SK-N-SH (cell line): ENCODE data around the gene NSF. TPM values are rescaled to one million over a fixed set of nuclear protein-coding genes. Genes with fewer than 3 reads are reported as not detected.
A peak's percentile ranks its signal among the peaks of the same experiment; 100 is the strongest.
"Not testable (repeated sequence)": the region's sequence is repeated elsewhere in the genome, so short reads cannot be mapped to it uniquely, and the experiment has no call there.

Experiments
- CTCF ChIA-PET: fragments of 300-600, 350-600 bp; formaldehyde crosslinking; extraction: SDS; loops from one replicate; lab custom pipeline; 2021; lab: Yijun Ruan, JAX
- POLR2A ChIA-PET: fragments of 350-600 bp; sonication (Branson Sonifier 250); formaldehyde crosslinking; extraction: SDS; loops from one replicate; lab custom pipeline; 2020; ENCODE audit warnings: antibody characterized with exemption, inconsistent platforms; lab: Yijun Ruan, JAX
- DNase-seq: peaks from one replicate; pipeline ENCODE4 v3.0.0; 2012
- H2AFZ ChIP-seq: fragments of 200-600 bp; sonication (generic); 2 replicates; pipeline ENCODE4 v1.8.1; 2016; ENCODE audit warnings: antibody characterized with exemption, mild to moderate bottlenecking, low read depth
- H3F3A ChIP-seq: fragments of 200-600 bp; sonication (generic); replicated peaks from 2 replicates; pipeline ENCODE3; 2016; ENCODE audit warnings: antibody characterized with exemption, mild to moderate bottlenecking; ENCODE audit not compliant: insufficient read depth
- H3K27ac ChIP-seq, 2 experiments: fragments of 200-500 bp in 1 of 2; fragments of 200-600 bp in 1 of 2; sonication (Bioruptor generic) in 1 of 2; sonication (generic), shearing (Covaris generic) in 1 of 2; 2 replicates each; pipeline versions ENCODE4 v1.5.1 to v1.6.1; 2014 to 2016; ENCODE audit warnings: low read depth in 2 of 2, inconsistent platforms in 1 of 2, low read length in 1 of 2, mild to moderate bottlenecking in 1 of 2, mixed read lengths in 1 of 2
- H3K27me3 ChIP-seq: fragments of 200-600 bp; sonication (generic), shearing (Covaris generic); 2 replicates; pipeline ENCODE4 v1.6.1; 2016; ENCODE audit warnings: mixed run types; ENCODE audit not compliant: insufficient read depth
- H3K36me3 ChIP-seq, 2 experiments: fragments of 200-500 bp in 1 of 2; fragments of 200-600 bp in 1 of 2; sonication (Bioruptor generic) in 1 of 2; sonication (generic) in 1 of 2; replicated peaks in 1 of 2; 2 replicates each; pipeline versions ENCODE3 to v1.5.1; 2014 to 2016; ENCODE audit warnings: low read length in 1 of 2, mild to moderate bottlenecking in 1 of 2; ENCODE audit not compliant: insufficient read depth in 2 of 2, control insufficient read depth in 1 of 2
- H3K4me1 ChIP-seq, 2 experiments: fragments of 200-500 bp in 1 of 2; fragments of 200-600 bp in 1 of 2; sonication (Bioruptor generic) in 1 of 2; sonication (generic), shearing (Covaris generic) in 1 of 2; 2 replicates each; pipeline versions ENCODE4 v1.5.1 to v1.6.1; 2014 to 2016; ENCODE audit warnings: low read depth in 1 of 2, low read length in 1 of 2, mixed run types in 1 of 2; ENCODE audit not compliant: insufficient read depth in 2 of 2, control insufficient read depth in 1 of 2
- H3K4me2 ChIP-seq: fragments of 200-600 bp; sonication (generic), shearing (Covaris generic); 2 replicates; pipeline ENCODE4 v1.6.1; 2017; ENCODE audit warnings: mixed run types
- H3K4me3 ChIP-seq, 2 experiments: fragments of 200-500 bp in 1 of 2; fragments of 200-600 bp in 1 of 2; sonication (Bioruptor generic) in 1 of 2; sonication (generic), shearing (Covaris generic) in 1 of 2; 2 replicates each; pipeline versions ENCODE4 v1.5.1 to v1.8.1; 2014 to 2016; ENCODE audit warnings: low read depth in 2 of 2, inconsistent platforms in 1 of 2, low read length in 1 of 2, mild to moderate bottlenecking in 1 of 2, mixed read lengths in 1 of 2, moderate library complexity in 1 of 2
- H3K79me2 ChIP-seq: fragments of 200-600 bp; sonication (generic); 2 replicates; pipeline ENCODE4 v1.8.1; 2017; ENCODE audit warnings: mild to moderate bottlenecking; ENCODE audit not compliant: insufficient read depth
- H3K9ac ChIP-seq: fragments of 200-600 bp; sonication (generic); 2 replicates; pipeline ENCODE4 v1.6.1; 2017; ENCODE audit warnings: mixed run types
- H3K9me2 ChIP-seq: fragments of 200-600 bp; sonication (generic); 2 replicates; pipeline ENCODE4 v1.6.1; 2017; ENCODE audit warnings: mixed run types
- H3K9me3 ChIP-seq: fragments of 200-600 bp; sonication (generic); 2 replicates; pipeline ENCODE4 v1.6.1; 2017; ENCODE audit warnings: mixed run types, mild to moderate bottlenecking, moderate library complexity
- H4K20me1 ChIP-seq: fragments of 200-600 bp; sonication (generic); 2 replicates; pipeline ENCODE4 v1.6.1; 2017; ENCODE audit warnings: mild to moderate bottlenecking, mixed run types; ENCODE audit not compliant: insufficient read depth
- EP300 ChIP-seq, 2 experiments: IDR thresholded peaks; 2 replicates each; pipeline versions ENCODE4 v1.4.0 to v1.6.1; 2012; ENCODE audit warnings: borderline replicate concordance in 1 of 2, low read depth in 1 of 2, low read length in 1 of 2
- MEF2A ChIP-seq: IDR thresholded peaks from 2 replicates; pipeline ENCODE4 v1.4.0; 2012; ENCODE audit warnings: low read depth, borderline replicate concordance
- RAD21 ChIP-seq: IDR thresholded peaks from 2 replicates; pipeline ENCODE4 v1.6.1; 2012; ENCODE audit warnings: mild to moderate bottlenecking, low read length
- RCOR1 ChIP-seq: fragments of 150-350 bp; IDR thresholded peaks from 2 replicates; pipeline ENCODE4 v1.6.1; 2017; ENCODE audit warnings: antibody characterized with exemption, low read length
- RXRA ChIP-seq: IDR thresholded peaks from 2 replicates; pipeline ENCODE4 v1.4.0; 2012; ENCODE audit warnings: low read depth, mild to moderate bottlenecking, borderline replicate concordance
- SIN3A ChIP-seq: IDR thresholded peaks from 2 replicates; pipeline ENCODE4 v1.6.1; 2012; ENCODE audit warnings: low read depth, mild to moderate bottlenecking, low read length, moderate library complexity, borderline replicate concordance
- TEAD4 ChIP-seq: IDR thresholded peaks from 2 replicates; pipeline ENCODE4 v1.4.0; 2012; ENCODE audit warnings: mild to moderate bottlenecking, borderline replicate concordance; ENCODE audit not compliant: insufficient read depth
- USF1 ChIP-seq: IDR thresholded peaks from 2 replicates; pipeline ENCODE4 v1.4.0; 2012; ENCODE audit warnings: low read depth, borderline replicate concordance
- YY1 ChIP-seq: IDR thresholded peaks from 2 replicates; pipeline ENCODE4 v1.4.0; 2012; ENCODE audit warnings: low read depth, mild to moderate bottlenecking
- WGBS: methylation state at CpG from one replicate; pipeline ENCODE4 v1.1.6; 2017; ENCODE audit warnings: low lambda C conversion rate; 5-methylcytosine and 5-hydroxymethylcytosine counted together
- polyA plus RNA-seq, 3 experiments: library from polyadenylated mRNA; depleted of rRNA; stranded (reverse); fragments of >200 nt; gene quantifications; 2 replicates each; pipeline ENCODE4 v1.2.3, GENCODE V29; 2012
- TF ChIP-seq, protein P1 (sequence below): fragments of 200-600 bp; sonication (generic); IDR thresholded peaks from 2 replicates; pipeline ENCODE4 v1.6.1; 2017; ENCODE audit warnings: antibody characterized with exemption, mild to moderate bottlenecking, moderate library complexity
- TF ChIP-seq, protein P2 (sequence below): IDR thresholded peaks from 2 replicates; pipeline ENCODE4 v1.6.1; 2012; ENCODE audit warnings: mild to moderate bottlenecking, low read depth, low read length, moderate library complexity
- TF ChIP-seq, protein P3 (sequence below): fragments of 150-350 bp; IDR thresholded peaks from 2 replicates; pipeline ENCODE4 v1.6.1; 2017; ENCODE audit warnings: antibody characterized with exemption, low read length, low read depth, borderline replicate concordance

NSF gene
- polyA plus RNA-seq, 1 of the 3 experiments (the other 2 are of a cell fraction), result 31.4 TPM

- TF ChIP-seq, protein P1, sequence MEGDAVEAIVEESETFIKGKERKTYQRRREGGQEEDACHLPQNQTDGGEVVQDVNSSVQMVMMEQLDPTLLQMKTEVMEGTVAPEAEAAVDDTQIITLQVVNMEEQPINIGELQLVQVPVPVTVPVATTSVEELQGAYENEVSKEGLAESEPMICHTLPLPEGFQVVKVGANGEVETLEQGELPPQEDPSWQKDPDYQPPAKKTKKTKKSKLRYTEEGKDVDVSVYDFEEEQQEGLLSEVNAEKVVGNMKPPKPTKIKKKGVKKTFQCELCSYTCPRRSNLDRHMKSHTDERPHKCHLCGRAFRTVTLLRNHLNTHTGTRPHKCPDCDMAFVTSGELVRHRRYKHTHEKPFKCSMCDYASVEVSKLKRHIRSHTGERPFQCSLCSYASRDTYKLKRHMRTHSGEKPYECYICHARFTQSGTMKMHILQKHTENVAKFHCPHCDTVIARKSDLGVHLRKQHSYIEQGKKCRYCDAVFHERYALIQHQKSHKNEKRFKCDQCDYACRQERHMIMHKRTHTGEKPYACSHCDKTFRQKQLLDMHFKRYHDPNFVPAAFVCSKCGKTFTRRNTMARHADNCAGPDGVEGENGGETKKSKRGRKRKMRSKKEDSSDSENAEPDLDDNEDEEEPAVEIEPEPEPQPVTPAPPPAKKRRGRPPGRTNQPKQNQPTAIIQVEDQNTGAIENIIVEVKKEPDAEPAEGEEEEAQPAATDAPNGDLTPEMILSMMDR, result no peak
- TF ChIP-seq USF1 (no peak), MEF2A (no peak)
- TF ChIP-seq, protein P2, sequence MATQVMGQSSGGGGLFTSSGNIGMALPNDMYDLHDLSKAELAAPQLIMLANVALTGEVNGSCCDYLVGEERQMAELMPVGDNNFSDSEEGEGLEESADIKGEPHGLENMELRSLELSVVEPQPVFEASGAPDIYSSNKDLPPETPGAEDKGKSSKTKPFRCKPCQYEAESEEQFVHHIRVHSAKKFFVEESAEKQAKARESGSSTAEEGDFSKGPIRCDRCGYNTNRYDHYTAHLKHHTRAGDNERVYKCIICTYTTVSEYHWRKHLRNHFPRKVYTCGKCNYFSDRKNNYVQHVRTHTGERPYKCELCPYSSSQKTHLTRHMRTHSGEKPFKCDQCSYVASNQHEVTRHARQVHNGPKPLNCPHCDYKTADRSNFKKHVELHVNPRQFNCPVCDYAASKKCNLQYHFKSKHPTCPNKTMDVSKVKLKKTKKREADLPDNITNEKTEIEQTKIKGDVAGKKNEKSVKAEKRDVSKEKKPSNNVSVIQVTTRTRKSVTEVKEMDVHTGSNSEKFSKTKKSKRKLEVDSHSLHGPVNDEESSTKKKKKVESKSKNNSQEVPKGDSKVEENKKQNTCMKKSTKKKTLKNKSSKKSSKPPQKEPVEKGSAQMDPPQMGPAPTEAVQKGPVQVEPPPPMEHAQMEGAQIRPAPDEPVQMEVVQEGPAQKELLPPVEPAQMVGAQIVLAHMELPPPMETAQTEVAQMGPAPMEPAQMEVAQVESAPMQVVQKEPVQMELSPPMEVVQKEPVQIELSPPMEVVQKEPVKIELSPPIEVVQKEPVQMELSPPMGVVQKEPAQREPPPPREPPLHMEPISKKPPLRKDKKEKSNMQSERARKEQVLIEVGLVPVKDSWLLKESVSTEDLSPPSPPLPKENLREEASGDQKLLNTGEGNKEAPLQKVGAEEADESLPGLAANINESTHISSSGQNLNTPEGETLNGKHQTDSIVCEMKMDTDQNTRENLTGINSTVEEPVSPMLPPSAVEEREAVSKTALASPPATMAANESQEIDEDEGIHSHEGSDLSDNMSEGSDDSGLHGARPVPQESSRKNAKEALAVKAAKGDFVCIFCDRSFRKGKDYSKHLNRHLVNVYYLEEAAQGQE, result no peak
Measured at GRCh38 chr17:46766493-46767491, 176.3 kb downstream of the NSF start (continued).

GRCh38 chr17:46768540-46768870 is 178.0 kb downstream of the NSF start:
- ChIA-PET POLR2A (no interaction called here), CTCF (interaction anchor here (1.5 to 1.9 kb wide), 2 partner anchors 50 to 67 kb away, joined by 3 to 8 read pairs; no protein-coding TSS in a partner anchor)
- Histone ChIP-seq H3K4me1 (peaks cover 23 to 35% of the 10 kb centered on the region in 2 experiments; a peak in 3 of 4 replicates), H3K9me3 (no peaks in the 10 kb centered on the region), H3K9me2 (no peaks in the 10 kb centered on the region), H3K79me2 (no peaks in the 10 kb centered on the region), H3K9ac (no peak overlapping the region), H3K27ac (no peak overlapping the region), H4K20me1 (no peaks in the 10 kb centered on the region), H3K27me3 (no peaks in the 10 kb centered on the region), H3K4me2 (no peak overlapping the region), H2AFZ (no peak overlapping the region), H3F3A (peaks cover 24% of the 10 kb centered on the region), H3K4me3 (no peak overlapping the region), H3K36me3 (no peaks in the 10 kb centered on the region)
- TF ChIP-seq, protein P3, sequence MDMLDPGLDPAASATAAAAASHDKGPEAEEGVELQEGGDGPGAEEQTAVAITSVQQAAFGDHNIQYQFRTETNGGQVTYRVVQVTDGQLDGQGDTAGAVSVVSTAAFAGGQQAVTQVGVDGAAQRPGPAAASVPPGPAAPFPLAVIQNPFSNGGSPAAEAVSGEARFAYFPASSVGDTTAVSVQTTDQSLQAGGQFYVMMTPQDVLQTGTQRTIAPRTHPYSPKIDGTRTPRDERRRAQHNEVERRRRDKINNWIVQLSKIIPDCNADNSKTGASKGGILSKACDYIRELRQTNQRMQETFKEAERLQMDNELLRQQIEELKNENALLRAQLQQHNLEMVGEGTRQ, result no peak
- no peak for TF ChIP-seq MEF2A
- TF ChIP-seq, protein P1, result no peak
- TF ChIP-seq EP300 (IDR thresholded peaks at IDR 0.05; ENCODE audit: borderline replicate concordance in 1 of 2, low read depth in 1 of 2, low read length in 1 of 2), result no peak
- TF ChIP-seq YY1, result no peak
- TF ChIP-seq SIN3A, result no peak
- TF ChIP-seq RAD21, result no peak
- no peak for TF ChIP-seq TEAD4
- TF ChIP-seq RXRA, result no peak
- no peak for TF ChIP-seq RCOR1
- DNase-seq, result peak; percentile 17
- 98% methylated on average over 15 of the region's 15 CpGs for WGBS

DNA sequence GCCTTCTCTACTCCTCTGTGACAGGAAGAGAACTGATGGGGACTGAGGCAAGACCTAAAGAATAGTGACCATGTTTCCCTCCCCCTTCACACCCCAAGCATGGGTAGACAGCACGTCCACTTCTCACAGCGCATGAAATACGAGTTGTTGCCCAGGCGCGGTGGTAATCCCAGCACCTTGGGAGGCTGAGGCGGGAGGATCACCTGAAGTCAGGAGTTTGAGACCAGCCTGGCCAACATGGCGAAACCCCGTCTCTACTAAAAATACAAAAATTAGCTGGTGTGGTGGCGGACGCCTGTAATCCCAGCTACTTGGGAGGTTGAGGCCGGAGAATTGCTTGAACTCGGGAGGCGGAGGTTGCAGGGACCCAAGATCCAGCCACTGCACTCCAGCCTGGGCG is 178.4 kb downstream of the NSF start:
- DNase-seq, H3K4me2 ChIP-seq, H3K4me3 ChIP-seq, H3K9me2 ChIP-seq, POLR2A ChIA-PET, H3K9me3 ChIP-seq, CTCF ChIA-PET, H3K79me2 ChIP-seq, H4K20me1 ChIP-seq, H3K27me3 ChIP-seq, H3K36me3 ChIP-seq, H3K9ac ChIP-seq, H2AFZ ChIP-seq, H3K27ac ChIP-seq: not testable (repeated sequence)
- H3K4me1 ChIP-seq, result peaks cover 19 to 35% of the 10 kb centered on the region in 2 experiments; a peak in 3 of 4 replicates
- H3F3A ChIP-seq, result peaks cover 22% of the 10 kb centered on the region
- 98% methylated on average over 14 of the region's 14 CpGs for WGBS
